OCI-LY3 (cell line): ENCODE data around the gene RNF152.

Experiments
- H2AFZ ChIP-seq: fragments of 200-600, 300-600 bp; shearing (Covaris generic); 2 replicates; pipeline ENCODE4 v1.6.0; 2014; ENCODE audit warnings: antibody characterized with exemption, low read depth, low read length
- H3K27ac ChIP-seq: fragments of 200-600, 300-600 bp; sonication (generic); 2 replicates; pipeline ENCODE4 v1.5.1; 2014; ENCODE audit warnings: mild to moderate bottlenecking, low read length, moderate library complexity, mixed read lengths
- H3K27me3 ChIP-seq: fragments of 200-600, 300-600 bp; sonication (generic); 2 replicates; pipeline ENCODE4 v1.6.1; 2014; ENCODE audit warnings: low read depth, low read length, mixed read lengths
- H3K36me3 ChIP-seq: fragments of 200-600, 300-600 bp; sonication (generic); replicated peaks from 2 replicates; pipeline ENCODE3; 2014; ENCODE audit warnings: low read depth, low read length, mixed read lengths
- H3K4me1 ChIP-seq: fragments of 300-600, 200-600 bp; sonication (generic); 2 replicates; pipeline ENCODE4 v1.6.1; 2014; ENCODE audit warnings: low read length, mixed read lengths
- H3K4me2 ChIP-seq: fragments of 200-600, 300-600 bp; sonication (generic); 2 replicates; pipeline ENCODE4 v1.6.1; 2014; ENCODE audit warnings: low read length, mixed read lengths
- H3K4me3 ChIP-seq: fragments of 300-600, 200-600 bp; sonication (generic); 2 replicates; pipeline ENCODE4 v1.5.1; 2014; ENCODE audit warnings: antibody characterized with exemption, mild to moderate bottlenecking, low read length, moderate library complexity
- H3K79me2 ChIP-seq: fragments of 300-600, 200-600 bp; shearing (Covaris generic); 2 replicates; pipeline ENCODE4 v1.6.1; 2014; ENCODE audit warnings: mild to moderate bottlenecking, low read length, mixed read lengths
- H3K9ac ChIP-seq: fragments of 300-600, 200-600 bp; shearing (Covaris generic); 2 replicates; pipeline ENCODE4 v1.6.0; 2014; ENCODE audit warnings: mild to moderate bottlenecking, low read length, moderate library complexity
- H3K9me3 ChIP-seq: fragments of 200-600, 300-600 bp; shearing (Covaris generic); 2 replicates; pipeline ENCODE4 v1.6.1; 2014; ENCODE audit warnings: low read length, mixed read lengths; ENCODE audit not compliant: insufficient read depth
- H4K20me1 ChIP-seq: fragments of 200-600, 300-600 bp; sonication (generic); 2 replicates; pipeline ENCODE4 v1.6.1; 2016; ENCODE audit warnings: low read length, mixed read lengths; ENCODE audit not compliant: insufficient read depth
- CTCF ChIP-seq: fragments of 200-600, 300-600 bp; sonication (generic); IDR thresholded peaks from 2 replicates; pipeline ENCODE4 v1.5.1; 2014; ENCODE audit warnings: antibody characterized with exemption, low read length, low read depth
- EZH2phosphoT487 ChIP-seq: fragments of 200-600 bp; shearing (Covaris generic); IDR thresholded peaks from 2 replicates; pipeline ENCODE4 v1.6.1; 2018; ENCODE audit warnings: antibody characterized with exemption, mixed run types, low read depth

The RNF152 gene

GRCh38 chr18:61922435-61922834 lies 29.6 kb upstream of the RNF152 start:
- H2AFZ ChIP-seq: no peak overlapping the region
- peaks cover 4% of the 10 kb centered on the region; the same call in 1 of the 2 replicates for H4K20me1 ChIP-seq
- no peak overlapping the region for H3K4me2 ChIP-seq
- H3K27ac ChIP-seq: no peak overlapping the region
- no peak overlapping the region for H3K4me3 ChIP-seq
- TF ChIP-seq CTCF (no peak), EZH2phosphoT487 (no peak)
- H3K36me3 ChIP-seq: no peaks in the 10 kb centered on the region
- no peak overlapping the region for H3K9ac ChIP-seq
- no peaks in the 10 kb centered on the region for H3K79me2 ChIP-seq
- no peaks in the 10 kb centered on the region for H3K4me1 ChIP-seq
- no peaks in the 10 kb centered on the region for H3K9me3 ChIP-seq
- H3K27me3 ChIP-seq: peaks cover 78% of the 10 kb centered on the region

DNA sequence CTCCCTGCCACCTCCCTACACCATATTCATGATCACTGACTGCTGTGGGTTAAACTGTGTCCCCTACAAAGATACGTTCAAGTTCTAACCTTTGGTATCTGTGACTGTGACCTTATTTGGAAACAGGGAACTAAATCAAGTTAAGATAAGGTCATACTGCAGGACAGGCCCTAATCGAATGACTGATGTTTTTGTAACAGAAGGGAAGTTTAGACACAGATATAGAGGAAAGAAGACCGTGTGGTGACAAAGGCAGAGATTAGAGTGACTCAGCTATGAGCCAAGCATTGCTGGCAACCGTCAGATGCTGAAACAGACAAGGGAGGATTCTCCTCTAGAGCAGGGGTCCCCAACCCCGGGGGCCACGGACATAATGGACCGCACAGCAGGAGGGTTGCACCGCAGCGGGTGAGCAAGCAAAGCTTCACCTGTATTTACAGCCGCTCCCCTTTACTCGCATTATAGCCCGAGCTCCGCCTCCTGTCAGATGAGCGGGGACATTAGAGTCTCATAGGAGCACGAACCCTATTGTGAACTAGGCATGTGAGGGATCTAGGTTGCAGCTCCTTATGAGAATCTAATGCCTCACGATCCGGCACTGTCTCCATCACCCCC lies 28.9 kb upstream of the RNF152 start:
- Histone ChIP-seq H3K9ac (no peak overlapping the region), H3K27ac (no peak overlapping the region), H2AFZ (no peak overlapping the region), H3K4me2 (no peak overlapping the region), H3K79me2 (no peaks in the 10 kb centered on the region), H3K36me3 (no peaks in the 10 kb centered on the region), H4K20me1 (peaks cover 4% of the 10 kb centered on the region; the same call in 1 of the 2 replicates), H3K4me3 (no peak overlapping the region), H3K4me1 (no peaks in the 10 kb centered on the region), H3K9me3 (no peaks in the 10 kb centered on the region), H3K27me3 (peaks cover 78% of the 10 kb centered on the region)
- no peak for TF ChIP-seq CTCF
- no peak for TF ChIP-seq EZH2phosphoT487

DNA sequence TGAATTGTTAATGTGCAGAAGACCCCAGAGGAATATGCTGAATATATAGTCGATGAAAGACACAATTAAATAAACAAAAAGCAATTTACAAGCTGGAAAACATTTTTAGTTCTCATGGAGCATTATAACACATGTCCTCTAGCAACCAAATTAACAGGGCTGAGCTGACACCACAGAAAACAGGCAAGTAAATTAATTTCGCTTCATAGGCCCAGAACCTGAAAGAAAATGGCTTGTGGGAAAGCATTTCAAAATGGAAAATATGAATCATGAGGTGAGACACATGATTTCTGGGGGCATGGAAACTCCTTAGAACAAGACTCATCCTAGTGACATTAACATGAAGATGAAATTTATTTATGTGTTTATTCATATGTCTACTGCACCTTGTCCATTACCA lies 25.0 kb upstream of the RNF152 start:
- H2AFZ ChIP-seq: no peak overlapping the region
- no peaks in the 10 kb centered on the region for H4K20me1 ChIP-seq
- no peak overlapping the region for H3K9ac ChIP-seq
- H3K9me3 ChIP-seq: no peaks in the 10 kb centered on the region
- H3K27ac ChIP-seq: no peak overlapping the region
- no peaks in the 10 kb centered on the region for H3K36me3 ChIP-seq
- no peak overlapping the region for H3K4me2 ChIP-seq
- TF ChIP-seq CTCF (no peak), EZH2phosphoT487 (no peak)
- H3K27me3 ChIP-seq: peaks cover 73% of the 10 kb centered on the region
- no peaks in the 10 kb centered on the region for H3K79me2 ChIP-seq
- no peaks in the 10 kb centered on the region for H3K4me1 ChIP-seq
- H3K4me3 ChIP-seq: no peak overlapping the region

- Histone ChIP-seq H3K9ac (no peak overlapping the region), H3K4me3 (no peak overlapping the region), H3K4me1 (no peaks in the 10 kb centered on the region), H3K79me2 (no peaks in the 10 kb centered on the region), H3K4me2 (no peak overlapping the region), H2AFZ (no peak overlapping the region), H3K36me3 (no peaks in the 10 kb centered on the region), H3K27ac (no peak overlapping the region), H4K20me1 (no peaks in the 10 kb centered on the region), H3K9me3 (no peaks in the 10 kb centered on the region), H3K27me3 (peaks cover 88% of the 10 kb centered on the region)
- TF ChIP-seq CTCF: no peak
- TF ChIP-seq EZH2phosphoT487: no peak
These were observed 19.7 kb upstream of the RNF152 start for GRCh38 chr18:61912476-61912875.
